HG02571 (cell line): ENCODE results near the gene P2RX3.

Experiments used
- ATAC-seq: cut with Tn5 transposase; IDR thresholded peaks from one replicate; pipeline ENCODE4 v1.9.1; 2021; ENCODE audit warnings: mild to moderate bottlenecking, moderate library complexity; ENCODE audit not compliant: unreplicated experiment

P2RX3 gene

GRCh38 chr11:57368106-57368844, 30.1 kb downstream of the P2RX3 start:
- no peak for ATAC-seq

- no peak for ATAC-seq
These were observed 30.7 kb downstream of the P2RX3 start for GRCh38 chr11:57368845-57369232.

- ATAC-seq, result no peak
These were observed 32.1 kb downstream of the P2RX3 start for GRCh38 chr11:57370251-57370650.

- ATAC-seq, result no peak
These were observed 32.8 kb downstream of the P2RX3 start for GRCh38 chr11:57370941-57371340.

- ATAC-seq, result no peak
These were observed 35.0 kb downstream of the P2RX3 start for GRCh38 chr11:57373146-57373545.

GRCh38 chr11:57374966-57375365, 36.8 kb downstream of the P2RX3 start:
- ATAC-seq, result no peak

- no peak for ATAC-seq
These were observed 37.3 kb downstream of the P2RX3 start for GRCh38 chr11:57375490-57375889.

- no peak for ATAC-seq
These were observed 38.2 kb downstream of the P2RX3 start for GRCh38 chr11:57376095-57377090.

GRCh38 chr11:57377107-57377506, 39.0 kb downstream of the P2RX3 start:
- no peak for ATAC-seq

GRCh38 chr11:57378186-57378585, 40.0 kb downstream of the P2RX3 start:
- ATAC-seq, result no peak

- no peak for ATAC-seq
These were observed 41.6 kb downstream of the P2RX3 start for GRCh38 chr11:57379732-57380131.

- no peak for ATAC-seq
These were observed 42.8 kb downstream of the P2RX3 start, which contains the start of gene PRG3 for GRCh38 chr11:57380975-57381374. Gene PRG3 (minus strand): TSS chr11:57381150. CDS start chr11:57380708, 442 bp downstream.

- ATAC-seq, result no peak
These were observed 48.2 kb downstream of the P2RX3 start for GRCh38 chr11:57386178-57386940.

GRCh38 chr11:57387289-57388030, 49.3 kb downstream of the P2RX3 start:
- ATAC-seq, result no peak

GRCh38 chr11:57390535-57390934, 52.4 kb downstream of the P2RX3 start, which contains the start of gene PRG2:
Gene PRG2 (minus strand): TSS chr11:57390650. CDS start chr11:57389944, 706 bp downstream.
- no peak for ATAC-seq

- no peak for ATAC-seq
These were observed 53.0 kb downstream of the P2RX3 start for GRCh38 chr11:57391111-57391510.

- no peak for ATAC-seq
These were observed 53.4 kb downstream of the P2RX3 start for GRCh38 chr11:57391539-57391938.

- ATAC-seq, result no peak
These were observed 54.1 kb downstream of the P2RX3 start for GRCh38 chr11:57392066-57392762.

- no peak for ATAC-seq
These were observed 54.6 kb downstream of the P2RX3 start for GRCh38 chr11:57392763-57393105.
